Measurements from ENCODE around the gene RIN3.

RIN3 gene

GRCh38 chr14:92726933-92727262 lies 213.3 kb downstream of the RIN3 start:
- DNase-seq: no peak

GRCh38 chr14:92728759-92729364 lies 215.3 kb downstream of the RIN3 start:
- no peak for DNase-seq

DNA sequence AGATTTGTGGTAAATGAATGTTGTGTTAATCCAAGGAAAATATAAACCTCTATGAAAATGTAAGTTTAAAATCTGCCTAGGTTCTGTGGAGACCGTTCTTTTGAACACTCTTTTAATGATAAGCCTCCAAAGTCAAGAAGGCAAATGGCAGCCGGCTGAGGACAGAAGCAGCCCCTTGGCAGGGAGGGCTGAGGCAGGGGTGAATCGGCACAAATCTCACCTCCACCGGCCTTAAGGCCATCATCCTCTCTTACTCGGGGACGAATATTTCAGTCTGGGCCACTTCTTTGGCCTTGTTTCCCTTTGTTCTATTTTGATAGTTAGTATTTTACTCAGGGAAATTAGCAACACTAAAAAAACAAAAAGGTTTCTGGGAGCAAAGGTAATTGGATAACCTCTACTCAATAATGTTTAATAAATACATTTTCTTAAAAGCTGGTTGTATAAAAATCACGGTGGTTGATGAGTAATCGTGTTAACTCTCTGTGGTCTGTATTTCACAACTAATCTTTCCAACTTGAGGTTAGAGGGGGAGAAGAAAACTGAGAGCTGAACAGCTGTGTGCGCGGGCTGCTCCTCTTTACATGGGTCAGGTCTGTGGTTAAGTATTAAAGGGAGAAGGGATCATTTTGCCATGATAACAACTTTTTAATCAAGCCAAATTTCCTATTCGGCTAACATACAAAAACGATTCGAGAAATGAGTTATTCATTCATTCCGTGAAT lies 216.2 kb downstream of the RIN3 start:
- DNase-seq: no peak

DNA sequence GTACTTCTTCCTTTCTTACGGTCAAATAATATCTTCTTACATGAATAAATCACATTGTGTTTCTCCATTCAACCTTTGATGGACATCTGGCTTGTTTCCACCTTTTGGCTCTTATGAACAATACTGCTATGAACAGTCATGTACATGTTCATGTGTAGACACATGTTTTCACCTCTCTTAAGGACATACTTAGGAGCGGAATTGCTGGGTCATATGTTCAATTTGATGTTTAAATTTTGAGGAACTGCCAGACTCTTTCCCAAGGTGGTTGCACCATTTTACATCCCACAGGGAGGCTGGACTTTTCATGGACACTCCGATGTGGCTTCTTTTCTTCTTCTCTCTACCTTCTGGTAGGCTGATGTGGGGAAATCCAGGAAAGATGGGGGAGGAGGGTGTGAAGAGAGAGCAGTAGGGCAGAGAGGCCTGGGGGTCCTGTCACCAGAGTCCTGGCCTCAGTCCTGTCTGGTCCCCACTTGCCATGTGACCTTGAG lies 218.1 kb downstream of the RIN3 start:
- no peak for DNase-seq

DNA sequence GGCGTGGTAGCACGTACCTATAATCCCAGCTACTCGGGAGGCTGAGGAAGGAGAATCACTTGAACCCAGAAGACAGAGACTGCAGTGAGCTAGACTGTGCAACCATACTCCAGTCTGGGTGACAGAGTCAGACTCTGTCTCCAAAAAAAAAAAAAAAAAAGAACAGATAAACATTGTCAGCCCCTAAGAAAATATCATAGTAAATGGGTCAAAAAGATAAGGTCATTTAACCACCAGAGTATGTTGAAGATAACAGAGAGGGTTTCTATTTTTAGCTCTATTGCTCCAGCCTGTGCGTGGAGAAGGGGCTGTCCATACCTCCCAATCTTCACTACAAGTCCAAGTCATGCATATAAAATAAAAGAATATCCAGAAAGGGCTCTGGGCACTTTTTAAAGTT lies 219.4 kb downstream of the RIN3 start:
- DNase-seq: no peak

GRCh38 chr14:92734618-92735017 lies 221.0 kb downstream of the RIN3 start:
- no peak for DNase-seq

- no peak for DNase-seq
These were observed 221.8 kb downstream of the RIN3 start for GRCh38 chr14:92735344-92735743.

DNA sequence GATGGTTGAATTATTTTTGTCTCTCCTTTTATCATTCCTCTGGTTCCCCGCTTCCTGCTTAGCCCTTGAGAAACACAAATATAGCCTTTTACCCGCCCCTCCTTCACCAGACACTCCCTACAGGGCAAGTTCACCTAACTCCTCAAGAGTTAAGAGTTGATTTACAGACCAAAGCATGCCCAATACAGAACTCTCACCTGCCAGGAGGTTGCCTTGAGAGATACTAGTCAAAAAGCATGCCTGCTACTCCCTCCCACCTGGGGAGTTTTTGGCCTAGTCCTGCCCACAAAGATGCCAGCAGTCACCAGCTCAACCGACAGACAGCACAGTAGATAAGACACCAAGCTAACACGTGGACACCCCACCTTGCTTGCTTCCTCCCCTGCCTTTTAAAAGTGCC lies 223.6 kb downstream of the RIN3 start:
- no peak for DNase-seq

DNA sequence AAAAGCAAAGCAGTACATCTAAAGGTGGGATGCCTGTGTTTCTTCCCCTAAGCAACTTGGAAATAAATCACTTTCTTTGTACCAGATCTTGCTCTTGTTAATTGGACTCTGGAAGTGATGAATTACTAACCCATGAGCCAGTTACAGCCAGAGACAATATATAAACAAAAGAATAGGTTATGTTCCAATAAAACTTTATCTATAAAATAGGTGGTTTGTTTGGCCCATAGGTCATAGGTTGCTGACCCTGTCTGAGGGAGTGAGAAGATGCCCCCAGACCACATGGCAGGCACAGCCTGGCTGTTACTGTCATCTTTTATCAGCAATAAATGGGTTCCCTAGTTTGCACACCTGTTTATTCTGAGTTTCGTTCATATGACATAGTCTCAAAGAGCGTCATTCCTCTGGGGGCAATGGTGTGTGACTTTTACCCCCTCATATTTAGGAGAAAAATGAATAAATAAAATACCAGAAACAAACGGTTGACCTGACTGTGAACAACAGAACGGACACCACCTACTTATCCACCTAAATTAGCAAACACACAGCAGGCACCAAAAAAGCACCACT lies 224.1 kb downstream of the RIN3 start:
- DNase-seq: no peak

Data from midbrain (tissue), 1 donor.